Mucosa of descending colon (tissue), 3 donors: ENCODE data around the gene CSNK2A2. TPM values are rescaled to one million over a fixed set of nuclear protein-coding genes. Genes with fewer than 3 reads are reported as not detected.
A peak's percentile ranks its signal among the peaks of the same experiment; 100 is the strongest.

ENCODE experiments used
- ATAC-seq: fragments of 200-7000 bp; cut with Tn5 transposase; one replicate; pipeline ENCODE4 v1.9.1; 2020; ENCODE audit warnings: mild to moderate bottlenecking, moderate library complexity
- DNase-seq, 3 donors: peaks; one replicate each; pipeline ENCODE4 v3.0.0-alpha.2; 2020
- H3K36me3 ChIP-seq: fragments of 200-600 bp; one replicate; pipeline ENCODE4 v1.8.0; 2021; ENCODE audit warnings: low read depth, mild to moderate bottlenecking
- H3K4me1 ChIP-seq: fragments of 200-600 bp; one replicate; pipeline ENCODE4 v1.8.0; 2021; ENCODE audit warnings: low read depth, mild to moderate bottlenecking
- H3K4me3 ChIP-seq: fragments of 200-600 bp; one replicate; pipeline ENCODE4 v1.8.0; 2021; ENCODE audit warnings: mild to moderate bottlenecking
- H3K9me3 ChIP-seq: fragments of 200-600 bp; one replicate; pipeline ENCODE4 v1.8.0; 2021; ENCODE audit warnings: mild to moderate bottlenecking
- CTCF ChIP-seq: fragments of 200-600 bp; IDR thresholded peaks from one replicate; pipeline ENCODE4 v1.8.0; 2022; ENCODE audit warnings: antibody characterized with exemption, mild to moderate bottlenecking
- intact Hi-C, 2 donors: fragments of 100-400 bp; cut with DNase I in 1 of 2; cut with micrococcal nuclease in 1 of 2; formaldehyde crosslinking; loops; one replicate each; pipeline versions ENCODE4 v1.11.0 to v1.11.1; 2022; cut with DNase I, micrococcal nuclease
- total RNA-seq, 3 donors: library from RNA; stranded (reverse); fragmentation: NEBNext Ultra II Directional in 2 of 3; extraction: Animal tissue kit (Norgen Biotek cat#: 25700) in 2 of 3; gene quantifications; one replicate each; pipeline versions ENCODE4 v1.2.1 to v1.2.4, GENCODE V29; 2021 to 2023
- donor health status: DM: no; HTN: no; CAD: no; lungs with moderate emphysema.
- donor health status: DM: no; HTN: no; CAD: no.
- donor health status: DM: no; HTN: yes; CAD: no.

CSNK2A2 gene
- total RNA-seq, 3 donors from 2014 or later, result 45.5 to 79.1 (median 52.8) TPM

GRCh38 chr16:58129097-58129936 lies 68.6 kb downstream of the CSNK2A2 start, which contains the start of gene CFAP20:
Gene CFAP20 (minus strand): TSS chr16:58129381. CDS start chr16:58129115, 266 bp downstream.
- peaks cover 22% of the 10 kb centered on the region for H3K4me1 ChIP-seq
- peaks cover 4% of the 10 kb centered on the region for H3K36me3 ChIP-seq
- H3K4me3 ChIP-seq, result peak within 1 kb of the TSS; percentile 74
- intact Hi-C loops, result no loop called here
- peak; percentile 98 to 99 (median 98) for DNase-seq
- no peaks in the 10 kb centered on the region for H3K9me3 ChIP-seq
- ATAC-seq, result peak; percentile 98
- no peak for TF ChIP-seq CTCF

GRCh38 chr16:58128711-58129096 lies 69.2 kb downstream of the CSNK2A2 start:
- Histone ChIP-seq H3K4me3 (peak overlapping the region; percentile 74), H3K4me1 (peaks cover 24% of the 10 kb centered on the region), H3K9me3 (no peaks in the 10 kb centered on the region), H3K36me3 (peaks cover 4% of the 10 kb centered on the region)
- ATAC-seq, result peak; percentile 3
- DNase-seq, result peak in 1 of 3 donors; percentile 67
- intact Hi-C loops, result no loop called here
- TF ChIP-seq CTCF, result no peak

- no peak for TF ChIP-seq CTCF
- H3K9me3 ChIP-seq, result no peaks in the 10 kb centered on the region
- DNase-seq, result no peak
- no peak overlapping the region for H3K4me3 ChIP-seq
- intact Hi-C loops, result no loop called here
- ATAC-seq, result no peak
- peaks cover 4% of the 10 kb centered on the region for H3K36me3 ChIP-seq
- H3K4me1 ChIP-seq, result peaks cover 24% of the 10 kb centered on the region
These were observed 69.7 kb downstream of the CSNK2A2 start for GRCh38 chr16:58128181-58128631.

- ATAC-seq, result no peak
- no peak for DNase-seq
- peaks cover 26% of the 10 kb centered on the region for H3K4me1 ChIP-seq
- peaks cover 4% of the 10 kb centered on the region for H3K36me3 ChIP-seq
- no peak for TF ChIP-seq CTCF
- intact Hi-C loops, result no loop called here
- no peak overlapping the region for H3K4me3 ChIP-seq
- H3K9me3 ChIP-seq, result no peaks in the 10 kb centered on the region
These were observed 70.3 kb downstream of the CSNK2A2 start for GRCh38 chr16:58127634-58128033.

- no peak for DNase-seq
- no peak for TF ChIP-seq CTCF
- H3K36me3 ChIP-seq, result peaks cover 4% of the 10 kb centered on the region
- ATAC-seq, result no peak
- intact Hi-C loops, result no loop called here
- H3K9me3 ChIP-seq, result no peaks in the 10 kb centered on the region
- peaks cover 32% of the 10 kb centered on the region for H3K4me1 ChIP-seq
- no peak overlapping the region for H3K4me3 ChIP-seq
These were observed 70.8 kb downstream of the CSNK2A2 start for GRCh38 chr16:58127033-58127556.
